GM21381 (cell line): ENCODE data around the gene RNF31.
"Not testable (repeated sequence)": the region's sequence is repeated elsewhere in the genome, so short reads cannot be mapped to it uniquely, and the experiment has no call there.

Experiments used
- ATAC-seq: cut with Tn5 transposase; IDR thresholded peaks from one replicate; pipeline ENCODE4 v1.9.1; 2021; ENCODE audit warnings: mild to moderate bottlenecking, moderate library complexity; ENCODE audit not compliant: unreplicated experiment

Gene RNF31

GRCh38 chr14:24146978-24147760, at the start of gene RNF31:
Gene RNF31, plus strand, starts transcription at chr14:24147498. Its CDS starts 201 bp downstream, at chr14:24147699.
- peak; percentile 72 for ATAC-seq

- ATAC-seq = no peak
Observed at GRCh38 chr14:24098229-24098926, 48.9 kb upstream of the RNF31 start.

- ATAC-seq = no peak
Observed at GRCh38 chr14:24098927-24099813, 48.1 kb upstream of the RNF31 start.

GRCh38 chr14:24100197-24100981, 46.9 kb upstream of the RNF31 start:
- ATAC-seq = no peak

- ATAC-seq = no peak
Observed at GRCh38 chr14:24100982-24101494, 46.3 kb upstream of the RNF31 start.

- ATAC-seq = no peak
Observed at GRCh38 chr14:24102357-24103048, 44.8 kb upstream of the RNF31 start.

- no peak for ATAC-seq
Observed at GRCh38 chr14:24103451-24103850, 43.8 kb upstream of the RNF31 start.

- not testable (repeated sequence) for ATAC-seq
Observed at GRCh38 chr14:24105609-24106239, 41.6 kb upstream of the RNF31 start.

GRCh38 chr14:24106672-24107271, 40.5 kb upstream of the RNF31 start:
- no peak for ATAC-seq

GRCh38 chr14:24108336-24108874, 38.9 kb upstream of the RNF31 start:
- no peak for ATAC-seq

GRCh38 chr14:24110060-24110459, 37.2 kb upstream of the RNF31 start:
- ATAC-seq = no peak

- no peak for ATAC-seq
Observed at GRCh38 chr14:24110523-24110922, 36.8 kb upstream of the RNF31 start.

GRCh38 chr14:24113379-24113800, 33.9 kb upstream of the RNF31 start:
- ATAC-seq = no peak

GRCh38 chr14:24113801-24114531, 33.3 kb upstream of the RNF31 start:
- ATAC-seq = peak; percentile 32

GRCh38 chr14:24114532-24115421, 32.5 kb upstream of the RNF31 start, which contains the start of the genes DCAF11 and NRL:
Gene DCAF11, plus strand, starts transcription at chr14:24114777. Its CDS starts 818 bp downstream, at chr14:24115595.
Gene NRL, minus strand, starts transcription at chr14:24114949. Its CDS starts 32,101 bp downstream, at chr14:24082848.
- peak; percentile 80 for ATAC-seq

- ATAC-seq = no peak
Observed at GRCh38 chr14:24115422-24116127, 31.7 kb upstream of the RNF31 start.
